Embryonic facial prominence (tissue), 1 donor: Measurements from ENCODE around the gene FAM117A.

Experiments
- DNase-seq: peaks from one replicate; pipeline ENCODE4 v3.0.0-alpha.2; 2016; ENCODE audit errors: extremely low spot score

FAM117A gene

DNA sequence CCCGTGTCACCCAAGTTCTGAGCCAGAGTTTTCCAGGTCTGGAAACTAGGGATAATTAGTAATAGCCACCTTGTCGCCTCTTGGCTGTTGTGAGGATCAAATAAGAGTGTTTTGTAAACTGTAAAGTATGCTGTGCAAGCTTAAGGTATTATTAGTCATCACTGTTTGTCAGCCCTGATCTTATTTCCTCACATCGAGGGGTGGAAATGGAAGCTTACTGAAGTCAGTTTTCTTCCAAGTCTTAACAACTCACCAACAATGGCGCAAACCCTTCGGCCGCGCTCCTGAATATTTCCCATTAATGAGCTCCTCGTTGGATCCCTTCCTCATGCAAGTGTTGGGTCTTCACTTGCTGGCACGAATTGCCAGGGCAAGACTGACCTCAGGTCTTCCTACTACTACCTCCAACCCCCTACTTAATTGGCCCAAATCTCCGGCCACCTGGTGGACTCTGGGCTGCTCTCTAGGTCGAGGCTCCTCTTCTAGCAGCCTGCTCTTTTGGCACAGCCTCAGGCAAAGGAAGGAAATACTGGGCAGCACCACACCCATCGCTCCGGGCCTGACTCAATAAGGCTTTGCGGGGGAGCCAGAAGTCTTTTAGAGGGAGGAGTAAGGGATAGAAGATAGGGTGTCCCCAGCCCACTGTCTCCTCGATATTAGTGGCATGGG lies 55.3 kb downstream of the FAM117A start:
- DNase-seq = no peak

DNA sequence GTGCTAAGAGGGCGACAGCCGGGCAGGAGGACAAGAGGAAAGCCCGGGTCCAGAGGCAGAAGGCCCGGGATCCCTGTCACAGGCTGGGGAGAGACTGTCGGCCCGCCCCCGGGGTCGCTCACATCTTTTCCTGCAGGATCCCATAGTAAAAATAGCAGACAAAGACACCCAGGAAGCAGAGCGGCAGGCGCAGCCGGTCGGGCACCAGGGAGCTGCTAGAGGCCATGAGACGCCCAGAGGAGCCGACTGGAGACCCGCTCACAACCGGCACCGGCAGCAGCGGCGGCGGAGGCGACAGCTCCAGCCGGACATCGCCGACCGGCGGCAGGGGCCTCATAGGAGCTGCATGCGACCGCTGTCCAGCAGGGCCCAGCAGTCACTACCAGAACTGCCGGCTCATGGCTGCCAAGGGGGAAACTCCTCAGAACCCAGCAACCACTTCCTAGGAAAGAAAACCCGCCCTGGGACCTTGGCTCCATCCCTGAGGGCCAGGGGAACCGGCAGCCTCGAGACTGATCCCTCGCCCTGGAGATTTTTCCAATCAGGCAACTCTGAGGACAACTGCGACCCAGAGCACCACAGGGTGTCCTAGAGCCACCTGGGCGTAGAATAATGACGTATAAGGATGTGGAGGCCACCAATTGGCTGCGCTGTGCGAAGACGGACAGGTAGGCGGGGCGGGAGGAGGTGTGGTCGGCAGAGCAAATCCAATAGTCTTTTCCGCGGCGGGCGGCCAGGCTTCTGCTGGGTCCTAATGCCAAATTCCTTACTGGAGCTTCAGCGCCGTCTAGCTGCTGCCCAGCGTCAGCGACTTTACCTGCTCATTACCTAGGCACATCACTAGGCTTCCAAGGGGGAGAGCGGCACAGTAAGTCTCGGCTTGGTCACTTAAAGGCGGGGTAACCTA lies 56.1 kb downstream of the FAM117A start, which contains the start of gene SLC35B1:
TSS of gene SLC35B1 (minus strand) at position 357 of the 907 bp plus-strand sequence. CDS start at position 226, 131 bp downstream.
- DNase-seq = peak; percentile 97

DNA sequence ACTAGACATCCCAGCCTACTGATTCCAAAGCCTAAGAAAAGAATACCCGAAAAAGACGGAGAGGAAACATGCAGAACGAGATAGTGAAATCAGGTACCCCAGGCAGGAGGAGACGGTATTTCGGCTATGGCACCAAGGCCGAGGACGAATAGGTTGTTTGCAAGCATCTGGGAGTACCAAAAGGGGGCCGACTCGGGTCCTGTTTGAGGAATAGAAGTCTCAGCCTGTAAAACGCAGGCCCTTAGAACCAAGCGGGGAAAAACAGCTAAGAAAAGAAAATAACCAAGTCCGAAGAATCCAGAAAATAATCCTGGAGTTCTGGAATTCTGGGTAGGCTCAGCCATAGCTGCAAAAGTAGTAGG lies 56.7 kb downstream of the FAM117A start:
- no peak for DNase-seq

DNA sequence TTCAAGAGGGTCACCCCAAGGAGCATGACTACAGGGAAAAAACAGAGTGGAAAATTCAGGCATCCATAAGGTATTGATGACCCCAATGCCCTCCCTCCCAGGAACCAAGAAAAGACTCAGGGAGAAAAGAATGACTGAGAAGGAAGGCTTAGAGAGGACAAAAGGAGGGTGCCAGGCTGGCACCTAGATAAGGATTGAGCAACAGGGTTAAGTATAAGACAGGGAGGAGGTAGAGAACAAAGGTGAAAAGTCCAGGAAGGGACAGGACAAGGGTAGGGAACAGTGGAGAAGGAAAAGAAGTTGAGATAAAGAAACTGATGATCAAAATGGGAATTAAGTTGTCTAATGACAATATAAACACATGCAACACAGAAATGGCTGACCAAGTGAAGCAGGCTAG lies 58.7 kb downstream of the FAM117A start:
- DNase-seq = no peak

DNA sequence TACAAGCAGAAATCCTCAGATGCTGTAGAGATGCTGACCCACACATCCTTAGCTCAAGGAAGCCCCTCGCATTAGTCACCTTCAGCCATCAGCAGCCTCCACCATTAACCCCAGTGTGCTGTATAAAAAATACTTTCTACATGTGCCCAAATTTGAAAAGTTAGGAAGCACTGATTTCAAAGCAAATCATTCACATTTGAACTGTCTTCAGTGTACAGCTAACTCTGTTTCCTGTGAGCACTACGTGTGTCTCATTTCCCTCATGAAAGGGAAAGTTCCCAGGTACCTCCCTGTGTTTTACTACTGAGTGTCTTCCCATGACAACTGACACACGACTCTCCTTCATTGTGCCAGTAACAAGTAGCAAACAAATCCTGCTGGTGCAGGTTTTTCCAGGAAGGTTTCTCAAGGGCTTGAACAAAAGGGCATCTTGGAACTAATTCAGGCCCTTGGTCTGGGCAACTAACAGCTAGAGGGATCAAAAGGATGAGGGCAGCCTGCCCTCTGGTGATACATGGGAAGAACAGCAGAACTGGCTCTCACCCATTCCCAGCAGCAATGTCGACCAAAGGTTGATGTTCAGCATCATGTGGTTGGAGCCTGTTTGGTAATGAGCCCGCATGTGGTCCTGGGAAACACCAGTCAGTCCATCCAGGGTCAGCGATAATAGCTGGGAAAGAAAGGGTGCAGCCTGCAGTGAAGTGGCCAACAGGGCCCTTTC lies 60.2 kb downstream of the FAM117A start:
- DNase-seq = no peak

DNA sequence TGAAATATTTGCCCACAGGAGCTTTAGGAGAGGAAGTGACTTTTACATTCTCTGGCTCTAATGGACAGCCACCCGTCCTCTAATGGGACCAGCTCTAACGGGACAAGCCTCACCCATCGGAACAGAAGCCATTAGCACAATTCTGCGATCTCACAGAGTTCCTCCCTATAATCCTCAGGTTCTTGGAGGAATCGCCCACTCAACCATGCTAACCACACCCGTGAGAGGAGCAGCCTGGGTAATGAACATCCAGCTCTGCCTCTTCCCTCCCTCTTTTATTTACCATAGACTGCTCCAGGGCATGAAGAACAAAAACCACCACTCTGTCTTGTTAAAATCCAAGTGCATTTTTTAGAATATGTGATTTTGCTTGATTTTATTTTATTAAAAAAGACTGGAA lies 63.0 kb downstream of the FAM117A start:
- DNase-seq = no peak

DNA sequence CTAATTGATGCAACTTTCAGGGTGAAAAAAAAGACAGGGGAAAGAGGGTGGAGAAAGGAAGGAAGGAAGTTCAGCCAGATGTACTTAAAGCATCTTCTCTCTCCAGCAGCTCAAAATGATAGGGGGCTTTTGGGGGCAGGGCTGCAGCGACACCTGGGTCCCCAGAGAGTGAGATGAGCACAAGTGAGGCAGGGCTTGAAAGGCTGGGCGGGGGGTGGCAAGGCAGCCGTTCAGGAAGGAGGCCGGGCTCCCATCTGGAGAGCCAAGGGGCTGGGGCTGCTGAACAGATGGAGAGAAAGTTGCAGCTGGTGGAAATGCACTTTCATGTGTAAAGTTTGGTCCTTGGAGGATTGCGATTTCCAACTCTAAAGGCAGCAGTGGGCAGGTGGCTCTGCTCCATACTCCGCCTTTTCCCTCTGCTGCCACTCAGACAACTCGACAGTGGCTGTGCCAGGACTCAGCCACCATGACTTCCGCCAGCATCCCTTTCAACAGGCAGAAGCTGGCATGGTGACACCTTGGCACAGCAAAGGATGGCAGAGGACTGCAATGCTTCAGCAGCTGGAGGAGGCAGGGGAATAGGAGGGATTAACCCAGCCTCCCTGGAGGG lies 63.9 kb downstream of the FAM117A start:
- no peak for DNase-seq

DNA sequence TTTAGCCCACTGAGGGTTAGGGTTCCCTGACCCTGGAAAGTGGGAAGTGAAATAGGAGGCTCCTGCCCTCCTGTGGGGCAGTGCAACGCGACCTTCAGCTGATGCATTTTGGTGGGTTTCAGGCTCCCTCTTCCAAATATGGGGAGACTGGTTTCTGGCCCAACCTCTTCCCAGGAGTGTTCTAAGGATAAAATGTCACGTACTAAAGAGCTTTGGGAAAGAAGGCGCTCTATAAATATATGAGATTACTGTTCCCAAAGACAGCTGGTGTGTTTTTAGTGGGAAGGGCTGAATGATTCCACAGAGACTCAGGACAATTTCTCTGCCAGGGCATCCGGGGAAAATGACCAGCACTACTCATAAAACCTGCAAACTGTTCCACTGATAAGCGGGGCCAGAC lies 65.9 kb downstream of the FAM117A start:
- no peak for DNase-seq

DNA sequence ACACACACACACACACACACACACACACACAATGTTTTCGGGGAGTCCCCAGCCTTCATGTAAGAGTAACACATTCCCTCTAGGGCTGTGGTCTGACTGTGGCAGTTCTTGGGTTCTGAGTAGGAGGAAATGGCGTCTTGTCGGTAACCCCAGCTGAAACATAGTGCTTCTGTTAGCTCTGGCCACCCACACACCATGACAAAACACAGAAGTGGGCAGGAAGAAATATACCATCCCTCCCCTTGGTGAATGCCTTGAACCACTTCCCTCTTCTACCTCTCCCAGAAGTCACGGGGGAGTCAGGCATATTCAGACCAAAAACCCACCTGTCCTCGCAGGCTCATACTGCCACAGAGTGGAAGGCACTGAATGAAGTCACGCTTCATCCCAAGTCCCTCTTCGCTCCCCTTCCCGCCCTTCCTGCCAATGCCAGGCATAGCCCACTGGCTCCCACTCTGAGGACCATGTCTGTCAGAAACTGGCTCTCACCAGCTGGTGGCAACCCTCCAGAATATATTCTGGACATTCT lies 67.6 kb downstream of the FAM117A start:
- no peak for DNase-seq

DNA sequence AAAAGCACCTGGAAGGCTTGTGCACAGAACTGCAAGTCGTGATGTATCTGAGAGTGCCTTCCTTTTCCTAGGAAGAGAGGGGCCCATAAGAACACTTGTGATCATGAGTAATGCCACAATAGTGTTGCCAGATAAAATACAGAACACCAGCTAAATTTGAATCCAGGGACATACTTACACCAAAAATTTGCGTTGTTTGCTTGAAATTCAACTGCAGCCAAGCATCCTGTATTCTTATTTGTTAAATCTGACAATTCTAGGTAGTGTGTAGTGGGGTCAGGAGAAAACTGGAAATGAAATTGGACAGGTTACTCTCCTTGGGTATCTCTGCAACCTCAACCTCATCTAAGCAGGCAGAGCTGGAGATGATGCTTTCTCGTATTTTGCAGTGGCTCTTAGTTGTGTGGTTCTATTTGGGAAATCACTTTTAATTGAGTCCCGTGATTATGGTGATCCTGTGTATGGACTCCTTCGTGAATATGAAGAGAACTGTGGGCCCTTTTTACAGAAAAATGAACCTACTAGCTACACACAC lies 68.2 kb downstream of the FAM117A start:
- no peak for DNase-seq

DNA sequence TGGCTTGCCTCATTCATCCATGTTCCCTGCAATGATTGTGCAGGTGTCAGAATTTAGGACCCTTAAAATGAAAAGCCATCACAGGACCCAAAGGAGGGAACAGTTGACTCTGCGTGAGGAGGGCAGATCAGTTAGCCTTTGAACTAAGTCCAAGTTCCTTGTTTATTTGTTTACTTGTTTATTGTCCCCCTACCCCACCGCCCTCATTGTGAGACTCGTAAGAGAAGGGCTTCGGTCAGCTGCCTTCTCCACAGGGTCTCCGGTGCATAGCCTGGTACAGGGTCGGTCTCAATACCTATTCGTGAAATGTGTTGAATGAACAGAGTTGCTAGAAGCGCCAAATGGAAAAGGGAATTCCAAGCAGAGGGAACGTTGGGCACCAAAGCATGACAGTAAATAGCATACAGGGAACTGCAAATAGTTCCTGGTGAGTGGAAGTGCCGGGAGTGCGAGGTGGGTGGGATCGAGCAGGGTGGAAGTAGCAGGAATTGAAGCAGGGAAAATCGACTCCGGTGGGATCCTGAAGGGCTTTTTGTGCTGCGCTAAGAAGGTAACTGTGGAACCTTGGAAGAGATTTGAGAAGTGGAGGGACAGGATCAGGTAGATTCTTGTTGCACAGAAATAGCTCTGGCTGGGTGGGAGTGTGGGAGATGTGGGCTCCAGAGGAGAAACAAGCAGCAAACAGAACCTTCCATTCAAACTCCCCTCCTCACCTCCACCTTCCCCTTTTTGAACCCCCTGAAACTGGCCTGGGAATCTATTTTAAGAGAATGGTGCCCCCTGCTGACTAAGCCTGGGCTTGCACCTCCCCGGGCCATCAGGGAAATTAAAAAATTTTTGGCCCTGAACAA lies 68.9 kb downstream of the FAM117A start:
- DNase-seq = peak; percentile 27

DNA sequence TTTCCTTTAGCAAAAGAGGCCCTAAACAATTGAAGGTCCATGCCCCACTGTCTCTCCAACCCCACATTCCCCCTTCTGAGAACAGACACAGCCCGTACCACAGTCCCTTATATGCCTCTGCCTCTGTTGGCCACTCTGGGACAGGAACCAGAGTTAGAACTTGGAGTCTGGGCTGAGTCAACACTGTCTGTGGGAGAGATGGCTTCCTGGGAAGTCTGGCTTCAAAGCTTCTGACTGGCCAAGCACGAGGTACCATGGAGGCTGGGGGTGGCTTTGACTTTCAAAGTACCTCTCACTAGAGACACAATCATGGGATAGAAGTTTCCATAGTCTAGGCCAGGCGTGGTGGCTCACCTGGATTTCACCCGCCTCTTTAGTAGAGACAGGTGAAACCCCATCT lies 71.2 kb downstream of the FAM117A start:
- no peak for DNase-seq

DNA sequence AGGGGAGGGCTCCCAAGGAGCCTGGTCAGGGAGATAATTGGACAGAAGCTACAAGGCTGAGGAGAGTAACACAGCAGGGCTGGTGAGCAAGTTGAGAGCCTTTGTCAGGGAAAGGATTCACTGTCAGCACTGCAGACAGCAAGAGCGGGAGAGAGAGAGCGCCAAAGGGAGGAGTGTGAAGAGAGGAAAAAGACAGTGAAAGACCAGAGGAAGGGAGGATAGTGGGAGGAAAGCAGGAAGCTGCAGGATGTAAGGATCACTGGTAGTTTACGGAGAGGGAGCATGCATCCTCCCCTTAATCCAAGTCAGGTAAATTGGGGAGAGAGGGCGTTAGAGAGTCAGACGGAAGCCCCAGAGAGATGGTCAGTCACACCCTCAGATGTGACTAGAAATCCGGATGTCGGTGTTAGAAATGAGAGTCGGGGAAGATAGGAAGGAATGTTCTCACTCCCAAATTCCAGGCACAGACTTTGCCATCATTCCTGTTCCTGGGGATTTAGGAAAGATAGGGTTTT lies 72.2 kb downstream of the FAM117A start:
- no peak for DNase-seq

DNA sequence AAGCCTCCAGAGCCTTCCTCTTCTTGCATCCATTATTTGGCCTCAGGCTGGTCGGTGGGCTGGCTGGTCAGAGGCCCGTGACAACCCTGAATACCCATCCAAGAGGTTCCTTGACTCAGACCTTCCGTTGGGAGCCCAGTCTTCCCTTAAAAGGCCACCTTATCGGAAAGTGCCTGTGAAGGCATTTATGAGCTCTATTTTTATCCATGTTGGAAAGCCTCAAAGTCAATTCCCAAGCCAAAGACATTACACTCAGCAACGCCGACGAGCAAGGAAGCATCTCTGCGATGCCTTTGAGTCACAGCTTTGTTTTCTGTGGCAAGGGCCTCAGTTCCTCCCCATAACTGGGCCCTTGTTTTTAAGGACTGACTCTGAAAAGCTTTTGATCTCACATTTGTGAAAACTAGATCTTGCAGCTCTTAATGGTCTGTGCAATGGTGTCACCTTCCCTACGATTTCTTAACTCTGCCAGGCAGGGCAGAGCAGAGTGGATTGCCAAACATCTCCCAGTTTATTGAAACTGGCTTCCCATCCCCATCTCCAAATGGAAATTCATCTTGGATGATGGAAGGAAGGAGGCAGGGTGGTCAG lies 72.8 kb downstream of the FAM117A start:
- DNase-seq = no peak

DNA sequence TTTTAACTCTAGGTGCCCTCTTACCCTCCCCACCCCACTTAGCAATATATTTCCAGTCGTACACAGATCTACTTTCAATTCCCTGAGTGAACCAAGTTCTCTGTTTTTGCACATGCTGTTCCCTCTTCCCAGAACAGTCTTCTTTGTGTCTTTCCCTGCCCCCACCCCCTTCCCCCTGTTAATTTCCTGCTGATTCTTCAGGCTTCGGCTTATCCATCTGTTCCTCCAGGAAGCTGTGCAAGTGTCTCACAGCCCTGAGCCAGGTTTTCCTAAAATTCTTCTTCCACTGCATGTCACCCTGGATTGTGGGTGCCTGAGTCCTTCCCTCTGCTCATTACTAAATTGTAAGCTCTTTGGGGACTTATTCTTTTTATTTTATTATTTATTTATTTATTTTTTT lies 73.7 kb downstream of the FAM117A start:
- no peak for DNase-seq

DNA sequence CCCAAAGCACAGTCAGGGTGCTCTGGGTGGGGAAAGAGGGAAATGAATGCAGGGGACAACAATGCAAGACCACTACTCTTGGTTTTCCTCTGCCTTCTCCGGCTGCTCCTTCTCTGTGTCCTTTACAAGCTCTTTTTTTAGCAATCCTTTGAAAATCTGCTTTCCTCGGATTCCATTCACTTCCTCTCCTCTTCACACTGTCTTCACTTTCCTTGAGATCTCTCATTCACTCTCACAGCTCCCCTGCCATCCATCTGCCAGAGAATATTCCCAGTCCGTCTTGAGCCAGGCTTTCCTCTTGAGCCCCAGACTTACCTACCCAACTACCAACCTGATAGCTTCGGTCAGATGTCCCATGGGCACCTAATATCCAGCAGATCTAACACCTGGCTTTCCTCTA lies 75.1 kb downstream of the FAM117A start:
- DNase-seq = no peak

DNA sequence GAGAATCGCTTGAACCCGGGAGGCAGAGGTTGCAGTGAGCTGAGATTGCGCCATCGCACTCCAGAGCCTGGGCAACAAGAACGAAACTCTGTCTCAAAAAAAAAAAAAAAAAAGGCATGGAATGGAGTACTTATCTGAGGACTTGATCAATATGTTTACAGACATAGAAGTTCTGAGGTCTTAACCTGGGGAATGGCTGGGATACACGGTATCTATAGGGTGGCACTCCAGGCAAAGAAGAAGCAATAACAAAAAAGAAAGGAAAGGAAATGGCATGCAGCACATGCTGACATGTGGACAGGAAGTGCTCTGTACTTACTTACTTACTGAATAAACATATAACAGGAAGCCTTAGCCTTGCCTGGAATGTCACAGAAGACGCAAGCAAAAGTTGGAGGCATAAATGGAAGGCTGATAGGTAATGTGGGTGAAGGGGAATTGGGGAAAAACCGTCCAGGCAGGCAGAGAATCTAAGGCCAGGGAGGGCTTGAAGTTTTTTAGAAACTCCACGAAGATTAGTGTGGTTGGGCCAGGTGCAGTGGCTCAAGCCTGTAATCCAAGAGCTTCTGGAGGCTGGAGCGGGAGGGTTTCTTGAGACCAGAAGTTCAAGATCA lies 75.9 kb downstream of the FAM117A start:
- no peak for DNase-seq

DNA sequence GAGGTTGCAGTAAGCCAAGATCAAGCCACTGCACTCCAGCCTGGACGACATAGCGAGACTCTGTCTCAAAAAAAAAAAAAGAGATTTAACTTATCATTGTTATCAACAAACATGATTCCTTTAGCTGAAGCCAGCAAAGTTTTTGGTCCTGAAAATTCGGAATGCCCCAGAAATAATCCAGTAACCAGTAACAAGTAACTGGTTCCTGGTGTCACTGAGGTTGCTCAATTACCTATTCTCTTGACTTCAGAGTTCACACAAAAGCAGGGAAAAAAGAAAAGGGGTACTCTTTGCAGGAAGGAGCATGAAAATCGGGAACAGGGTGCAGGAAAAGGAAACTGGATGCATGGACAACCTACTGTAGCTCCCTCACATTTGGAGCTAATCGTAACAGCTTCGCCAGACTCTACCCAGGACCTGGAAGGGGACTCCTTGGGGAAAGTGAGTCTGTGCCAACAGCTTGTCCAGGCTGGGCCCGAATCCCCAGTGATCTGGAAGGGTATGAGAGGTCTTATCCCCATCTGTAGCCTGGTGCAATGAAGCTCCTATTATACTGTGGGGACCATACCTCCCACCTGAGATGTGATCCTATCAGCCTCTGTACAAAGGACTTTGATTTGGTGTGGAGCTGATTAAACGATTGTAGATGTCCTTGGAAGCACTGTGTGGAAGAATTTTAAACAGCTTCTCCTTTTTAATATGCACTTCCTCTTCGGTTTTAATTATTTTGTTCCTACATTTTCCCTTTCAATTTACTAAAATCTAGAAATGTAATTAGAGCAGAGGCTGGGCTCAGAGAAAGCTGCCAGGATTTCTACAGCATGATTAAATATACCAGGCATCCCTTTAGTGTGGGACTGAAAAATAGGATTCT lies 82.6 kb downstream of the FAM117A start:
- no peak for DNase-seq

DNA sequence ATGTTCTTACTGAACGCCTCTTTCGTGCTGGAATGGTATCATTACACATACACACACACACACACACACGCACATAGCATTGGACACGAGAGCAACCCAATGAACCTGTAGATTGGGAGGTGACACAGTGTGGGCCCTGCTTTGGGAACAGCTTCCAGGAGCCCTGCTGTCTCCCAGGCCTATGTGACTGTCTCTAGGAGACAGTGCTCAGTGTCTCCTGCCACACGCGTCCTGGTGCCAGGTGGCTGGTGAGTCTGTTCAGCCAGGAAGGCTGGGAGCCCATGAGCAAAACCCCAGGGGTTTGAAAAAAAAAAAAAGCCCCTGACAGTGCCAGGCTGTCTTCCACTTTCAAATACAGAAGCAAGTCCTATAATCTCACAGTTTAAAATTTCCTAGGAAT lies 83.6 kb downstream of the FAM117A start:
- no peak for DNase-seq
